ENCODE measurements around the gene ATP11A. TPM values are rescaled to one million over a fixed set of nuclear protein-coding genes. Genes with fewer than 3 reads are reported as not detected.

The ATP11A gene
- total and polyA plus RNA-seq, 7 donors = 3.9 to 48.6 (median 26.4) TPM

- Histone ChIP-seq H3K4me3 (no peak overlapping the region), H3K4me1 (no peaks in the 10 kb centered on the region), H3K9me3 (no peaks in the 10 kb centered on the region), H3K36me3 (ENCODE audit: insufficient read depth in 1 of 2, low read depth in 1 of 2) (peaks cover 0 to 88% of the 10 kb centered on the region in 2 donors), H3K27ac (no peak overlapping the region), H3K27me3 (ENCODE audit: insufficient read depth in 3 of 3, low read length in 2 of 3) (no peaks in the 10 kb centered on the region)
- intact Hi-C loops (cut with DNase I) = no loop called here
- DNase-seq (no peak), ATAC-seq (no peak)
- WGBS, 3 donors = 94 to 96% (median 96%) methylated on average over 6 of the region's 6 CpGs
- no peak for TF ChIP-seq CTCF (IDR thresholded peaks at IDR 0.05)
These were observed 136.0 kb downstream of the ATP11A start for GRCh38 chr13:112825875-112826274.

GRCh38 chr13:112826565-112826964 is 136.7 kb downstream of the ATP11A start:
- Histone ChIP-seq H3K4me1 (no peaks in the 10 kb centered on the region), H3K36me3 (ENCODE audit: insufficient read depth in 1 of 2, low read depth in 1 of 2) (peaks cover 0 to 88% of the 10 kb centered on the region in 2 donors), H3K27ac (no peak overlapping the region), H3K4me3 (no peak overlapping the region), H3K27me3 (ENCODE audit: insufficient read depth in 3 of 3, low read length in 2 of 3) (no peaks in the 10 kb centered on the region), H3K9me3 (no peaks in the 10 kb centered on the region)
- no peak for DNase-seq
- WGBS, 3 donors = 93 to 95% (median 94%) methylated on average over 14 of the region's 14 CpGs
- TF ChIP-seq CTCF (IDR thresholded peaks at IDR 0.05) = no peak
- no peak for ATAC-seq
- intact Hi-C loops (cut with DNase I) = no loop called here

GRCh38 chr13:112828082-112828699 is 138.4 kb downstream of the ATP11A start:
- no peak for DNase-seq
- Histone ChIP-seq H3K36me3 (ENCODE audit: insufficient read depth in 1 of 2, low read depth in 1 of 2) (peaks cover 0 to 93% of the 10 kb centered on the region in 2 donors), H3K9me3 (no peaks in the 10 kb centered on the region), H3K4me3 (no peak overlapping the region), H3K27me3 (ENCODE audit: insufficient read depth in 3 of 3, low read length in 2 of 3) (no peaks in the 10 kb centered on the region), H3K4me1 (no peaks in the 10 kb centered on the region), H3K27ac (no peak overlapping the region)
- no peak for ATAC-seq
- WGBS, 3 donors = 89 to 99% (median 93%) methylated on average over 19 of the region's 19 CpGs
- intact Hi-C loops (cut with DNase I) = no loop called here
- no peak for TF ChIP-seq CTCF (IDR thresholded peaks at IDR 0.05)

- no peaks in the 10 kb centered on the region for H3K4me1 ChIP-seq
- H3K9me3 ChIP-seq = no peaks in the 10 kb centered on the region
- H3K27ac ChIP-seq = no peak overlapping the region
- ATAC-seq (no peak), DNase-seq (no peak)
- no peak overlapping the region for H3K4me3 ChIP-seq
- no peak for TF ChIP-seq CTCF (IDR thresholded peaks at IDR 0.05)
- peaks cover 0 to 93% of the 10 kb centered on the region in 2 donors for H3K36me3 ChIP-seq (ENCODE audit: insufficient read depth in 1 of 2, low read depth in 1 of 2)
- H3K27me3 ChIP-seq (ENCODE audit: insufficient read depth in 3 of 3, low read length in 2 of 3) = no peaks in the 10 kb centered on the region
- 93 to 95% (median 95%) methylated on average over 15 of the region's 15 CpGs for WGBS, 3 donors
- intact Hi-C loops (cut with DNase I) = no loop called here
These were observed 138.9 kb downstream of the ATP11A start for GRCh38 chr13:112828756-112829155.

GRCh38 chr13:112831196-112831595 is 141.4 kb downstream of the ATP11A start:
- no peak for TF ChIP-seq CTCF (IDR thresholded peaks at IDR 0.05)
- no peaks in the 10 kb centered on the region for H3K9me3 ChIP-seq
- 93 to 97% (median 94%) methylated on average over 20 to 21 of the region's 21 CpGs for WGBS, 3 donors
- intact Hi-C loops (cut with DNase I) = no loop called here
- peaks cover 0 to 93% of the 10 kb centered on the region in 2 donors for H3K36me3 ChIP-seq (ENCODE audit: insufficient read depth in 1 of 2, low read depth in 1 of 2)
- ATAC-seq (no peak), DNase-seq (no peak)
- H3K4me3 ChIP-seq = no peak overlapping the region
- H3K27me3 ChIP-seq (ENCODE audit: insufficient read depth in 3 of 3, low read length in 2 of 3) = no peaks in the 10 kb centered on the region
- no peaks in the 10 kb centered on the region for H3K4me1 ChIP-seq
- no peak overlapping the region for H3K27ac ChIP-seq

Measured in psoas muscle (tissue), 8 donors.